HCT116 (cell line): Measurements from ENCODE around the gene LCE2A. TPM values are rescaled to one million over a fixed set of nuclear protein-coding genes. Genes with fewer than 3 reads are reported as not detected.

Source experiments
- ATAC-seq: fragments of 200-7000 bp; cut with Tn5 transposase; 2 replicates; pipeline ENCODE4 v1.9.1; 2020; ENCODE audit warnings: mild to moderate bottlenecking, moderate library complexity
- BruUV-seq: library from RNA; stranded (reverse); fragments of 400-500 nt; replicated peaks from 2 replicates; lab custom pipeline; 2021; lab: Mats Ljungman, UMichigan
- CTCF ChIA-PET: fragments of 300-600 bp; sonication (Branson Sonifier 250); formaldehyde crosslinking; loops from one replicate; lab custom pipeline; 2021; ENCODE audit warnings: antibody characterized with exemption; lab: Charles Lee
- POLR2A ChIA-PET: fragments of 300-600, 350-600 bp; sonication (Branson Sonifier 250); formaldehyde crosslinking; loops from one replicate; lab custom pipeline; 2021; ENCODE audit warnings: antibody characterized with exemption; lab: Charles Lee
- RAD21 ChIA-PET, 2 experiments: fragments of 300-600 bp; sonication (Branson Sonifier 250); formaldehyde crosslinking; loops; one replicate each; lab custom pipeline; 2023; ENCODE audit warnings: low total read pairs in 2 of 2; ENCODE audit not compliant: uncharacterized antibody in 2 of 2, unreplicated experiment in 2 of 2, low non-redundant PET in 1 of 2; lab: Charles Lee
- DNase-seq: peaks from one replicate; pipeline ENCODE4 v3.0.0-alpha.2; 2010; ENCODE audit warnings: low read depth, low spot score
- H2AFZ ChIP-seq: fragments of 200-600 bp; shearing (Covaris generic), sonication (generic); 2 replicates; pipeline ENCODE4 v1.6.1; 2017; ENCODE audit warnings: low read depth, mixed run types, mixed read lengths, antibody characterized with exemption, low read length; ENCODE audit not compliant: poor library complexity, severe bottlenecking
- H3K27ac ChIP-seq: 2 replicates; pipeline ENCODE4 v1.5.1; 2012; ENCODE audit warnings: low read depth, low read length
- H3K27me3 ChIP-seq: fragments of 200-600 bp; sonication (generic); 2 replicates; pipeline ENCODE4 v1.6.1; 2016; ENCODE audit warnings: mixed run types, low read length, mixed read lengths; ENCODE audit not compliant: insufficient read depth
- H3K36me3 ChIP-seq, 2 experiments: fragments of 200-500 bp in 1 of 2; fragments of 200-600 bp in 1 of 2; sonication (Bioruptor generic) in 1 of 2; sonication (generic) in 1 of 2; 2 replicates each; pipeline versions ENCODE4 v1.5.1 to v1.6.1; 2014 to 2016; ENCODE audit warnings: low read length in 2 of 2, inconsistent platforms in 1 of 2, mixed read lengths in 1 of 2, mixed run types in 1 of 2; ENCODE audit not compliant: insufficient read depth in 2 of 2, control insufficient read depth in 1 of 2
- H3K4me1 ChIP-seq, 2 experiments: fragments of 200-600 bp in 1 of 2; sonication (generic) in 1 of 2; 2 replicates each; pipeline versions ENCODE4 v1.5.1 to v1.6.1; 2012 to 2017; ENCODE audit warnings: low read length in 2 of 2, inconsistent platforms in 1 of 2, mild to moderate bottlenecking in 1 of 2, mixed read lengths in 1 of 2, mixed run types in 1 of 2, moderate library complexity in 1 of 2; ENCODE audit not compliant: insufficient read depth in 2 of 2, control insufficient read depth in 1 of 2
- H3K4me2 ChIP-seq: fragments of 200-600 bp; sonication (generic); 2 replicates; pipeline ENCODE4 v1.6.1; 2017; ENCODE audit warnings: mixed run types, low read length, mixed read lengths
- H3K4me3 ChIP-seq, 2 experiments: fragments of 200-600 bp in 1 of 2; sonication (generic) in 1 of 2; replicated peaks in 1 of 2; 2 replicates each; pipeline ENCODE4 v1.5.1; 2011 to 2016; ENCODE audit warnings: low read length in 2 of 2, control low read depth in 1 of 2, low read depth in 1 of 2, mild to moderate bottlenecking in 1 of 2, mixed read lengths in 1 of 2, mixed run types in 1 of 2
- H3K79me2 ChIP-seq: fragments of 200-600 bp; sonication (generic); 2 replicates; pipeline ENCODE4 v1.6.1; 2017; ENCODE audit warnings: mild to moderate bottlenecking, mixed run types, low read length, moderate library complexity, mixed read lengths; ENCODE audit not compliant: insufficient read depth
- H3K9ac ChIP-seq: fragments of 200-600 bp; sonication (generic); 2 replicates; pipeline ENCODE4 v1.6.1; 2016; ENCODE audit warnings: low read length, mixed read lengths
- H3K9me2 ChIP-seq: fragments of 200-600 bp; sonication (generic), shearing (Covaris generic); 2 replicates; pipeline ENCODE4 v1.6.1; 2017; ENCODE audit warnings: mixed run types, mild to moderate bottlenecking, moderate library complexity; ENCODE audit not compliant: insufficient read depth
- H3K9me3 ChIP-seq, 2 experiments: fragments of 200-500 bp in 1 of 2; fragments of 200-600 bp in 1 of 2; sonication (Bioruptor generic) in 1 of 2; sonication (generic) in 1 of 2; 2 replicates each; pipeline ENCODE4 v1.6.1; 2014 to 2017; ENCODE audit warnings: low read length in 2 of 2, mixed read lengths in 2 of 2, inconsistent platforms in 1 of 2, low read depth in 1 of 2, mild to moderate bottlenecking in 1 of 2, mixed run types in 1 of 2, moderate library complexity in 1 of 2; ENCODE audit not compliant: control insufficient read depth in 1 of 2, insufficient read depth in 1 of 2
- H4K20me1 ChIP-seq: fragments of 200-600 bp; sonication (generic), shearing (Covaris generic); 2 replicates; pipeline ENCODE4 v1.6.1; 2017; ENCODE audit warnings: mixed run types, mild to moderate bottlenecking, moderate library complexity; ENCODE audit not compliant: insufficient read depth
- CTCF ChIP-seq, 3 experiments: fragments of 200-600 bp in 1 of 3; sonication (generic) in 1 of 3; IDR thresholded peaks in 2 of 3; conservative IDR thresholded peaks in 1 of 3; 2 replicates each; pipeline ENCODE4 v1.5.1; 2012 to 2017; ENCODE audit warnings: low read depth in 2 of 3, low read length in 2 of 3, antibody characterized with exemption in 1 of 3, borderline replicate concordance in 1 of 3, control low read depth in 1 of 3, mild to moderate bottlenecking in 1 of 3, mixed read lengths in 1 of 3, mixed run types in 1 of 3, moderate library complexity in 1 of 3; ENCODE audit not compliant: insufficient read depth in 1 of 3
- ELF1 ChIP-seq: IDR thresholded peaks from 2 replicates; pipeline ENCODE4 v1.6.1; 2012; ENCODE audit warnings: low read depth, borderline replicate concordance
- EZH2 ChIP-seq: fragments of 200-600 bp; sonication (generic); IDR thresholded peaks from 2 replicates; pipeline ENCODE4 v1.6.1; 2017; ENCODE audit warnings: antibody characterized with exemption, mixed run types
- FOSL1 ChIP-seq: IDR thresholded peaks from 2 replicates; pipeline ENCODE4 v1.6.1; 2012; ENCODE audit warnings: low read depth
- JUND ChIP-seq: IDR thresholded peaks from 2 replicates; pipeline ENCODE4 v1.6.1; 2012
- POLR2A ChIP-seq: IDR thresholded peaks from 2 replicates; pipeline ENCODE4 v1.7.0; 2011; ENCODE audit warnings: borderline replicate concordance; ENCODE audit not compliant: insufficient read depth, insufficient read length; ENCODE audit errors: extremely low read depth
- POLR2AphosphoS5 ChIP-seq: IDR thresholded peaks from 2 replicates; pipeline ENCODE4 v1.6.1; 2011; ENCODE audit warnings: mild to moderate bottlenecking, low read depth, low read length, moderate library complexity
- RAD21 ChIP-seq: IDR thresholded peaks from 2 replicates; pipeline ENCODE4 v1.6.1; 2012; ENCODE audit warnings: low read depth, mild to moderate bottlenecking
- SIN3A ChIP-seq: IDR thresholded peaks from 2 replicates; pipeline ENCODE4 v1.6.1; 2012; ENCODE audit warnings: low read depth
- SRF ChIP-seq: IDR thresholded peaks from 2 replicates; pipeline ENCODE4 v1.6.1; 2012; ENCODE audit warnings: low read depth
- ZFX ChIP-seq: fragments of 450-650 bp; IDR thresholded peaks from 2 replicates; pipeline ENCODE4 v1.6.1; 2017
- intact Hi-C: fragments of 100-400 bp; cut with micrococcal nuclease; formaldehyde crosslinking; loops from 2 replicates; pipeline ENCODE4 v1.10.0; 2022
- total RNA-seq: library from RNA; stranded (reverse); gene quantifications from one replicate; pipeline ENCODE4 v1.2.1, GENCODE V29; 2021; ENCODE audit not compliant: unreplicated experiment
- TF ChIP-seq, protein P1 (sequence below): IDR thresholded peaks from 2 replicates; pipeline ENCODE4 v1.6.1; 2012; ENCODE audit warnings: low read depth
- TF ChIP-seq, protein P2 (sequence below): IDR thresholded peaks from 2 replicates; pipeline ENCODE4 v1.6.1; 2012
- TF ChIP-seq, protein P3 (sequence below): IDR thresholded peaks from 2 replicates; pipeline ENCODE4 v1.6.1; 2011; ENCODE audit warnings: mild to moderate bottlenecking, low read length, moderate library complexity; ENCODE audit not compliant: insufficient replicate concordance; ENCODE audit errors: extremely low read depth

Gene LCE2A
- total RNA-seq, 1 experiment from 2014 or later: not detected

DNA sequence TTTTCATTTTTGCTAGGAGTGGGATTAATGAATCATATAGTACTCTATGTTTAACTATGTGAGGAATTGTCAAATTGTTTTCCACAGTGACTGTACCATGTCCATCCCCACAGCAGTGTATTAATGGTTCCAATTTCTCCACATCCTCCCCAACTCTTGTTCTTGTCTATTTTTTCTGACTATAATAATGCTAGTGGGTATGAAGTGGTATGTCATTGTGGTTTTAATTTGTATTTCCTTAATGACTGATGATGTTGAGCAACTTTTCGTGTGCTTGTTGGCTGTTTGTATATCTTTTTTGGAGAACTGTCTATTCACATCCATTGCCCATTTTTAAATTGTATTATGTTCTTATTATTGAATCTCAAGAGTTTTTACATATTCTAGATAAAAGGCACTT, 49.7 kb downstream of the LCE2A start:
- ATAC-seq: no peak
- CTCF ChIA-PET: interaction anchor here (0.7 kb wide), 1 partner anchor 252 kb away, joined by 3 read pairs; no protein-coding TSS in a partner anchor
- intact Hi-C loops: loop anchor here (5.0 kb wide), 1 partner anchor 179 kb away; no protein-coding TSS in a partner anchor

More for the DNA sequence above, 49.7 kb downstream of the LCE2A start:
- H3K36me3 ChIP-seq: no peaks in the 10 kb centered on the region
- RAD21 ChIA-PET: no interaction called here
- no TSS peak for BruUV-seq
- no peaks in the 10 kb centered on the region for H3K9me3 ChIP-seq
- no peaks in the 10 kb centered on the region for H3K9me2 ChIP-seq
- no peak for TF ChIP-seq POLR2AphosphoS5
- TF ChIP-seq, protein P1, sequence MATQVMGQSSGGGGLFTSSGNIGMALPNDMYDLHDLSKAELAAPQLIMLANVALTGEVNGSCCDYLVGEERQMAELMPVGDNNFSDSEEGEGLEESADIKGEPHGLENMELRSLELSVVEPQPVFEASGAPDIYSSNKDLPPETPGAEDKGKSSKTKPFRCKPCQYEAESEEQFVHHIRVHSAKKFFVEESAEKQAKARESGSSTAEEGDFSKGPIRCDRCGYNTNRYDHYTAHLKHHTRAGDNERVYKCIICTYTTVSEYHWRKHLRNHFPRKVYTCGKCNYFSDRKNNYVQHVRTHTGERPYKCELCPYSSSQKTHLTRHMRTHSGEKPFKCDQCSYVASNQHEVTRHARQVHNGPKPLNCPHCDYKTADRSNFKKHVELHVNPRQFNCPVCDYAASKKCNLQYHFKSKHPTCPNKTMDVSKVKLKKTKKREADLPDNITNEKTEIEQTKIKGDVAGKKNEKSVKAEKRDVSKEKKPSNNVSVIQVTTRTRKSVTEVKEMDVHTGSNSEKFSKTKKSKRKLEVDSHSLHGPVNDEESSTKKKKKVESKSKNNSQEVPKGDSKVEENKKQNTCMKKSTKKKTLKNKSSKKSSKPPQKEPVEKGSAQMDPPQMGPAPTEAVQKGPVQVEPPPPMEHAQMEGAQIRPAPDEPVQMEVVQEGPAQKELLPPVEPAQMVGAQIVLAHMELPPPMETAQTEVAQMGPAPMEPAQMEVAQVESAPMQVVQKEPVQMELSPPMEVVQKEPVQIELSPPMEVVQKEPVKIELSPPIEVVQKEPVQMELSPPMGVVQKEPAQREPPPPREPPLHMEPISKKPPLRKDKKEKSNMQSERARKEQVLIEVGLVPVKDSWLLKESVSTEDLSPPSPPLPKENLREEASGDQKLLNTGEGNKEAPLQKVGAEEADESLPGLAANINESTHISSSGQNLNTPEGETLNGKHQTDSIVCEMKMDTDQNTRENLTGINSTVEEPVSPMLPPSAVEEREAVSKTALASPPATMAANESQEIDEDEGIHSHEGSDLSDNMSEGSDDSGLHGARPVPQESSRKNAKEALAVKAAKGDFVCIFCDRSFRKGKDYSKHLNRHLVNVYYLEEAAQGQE: no peak
- TF ChIP-seq EZH2: no peak
- no peak for TF ChIP-seq POLR2A
- no peak for TF ChIP-seq SIN3A
- no peak for TF ChIP-seq CTCF (IDR thresholded peaks at IDR 0.05 in 2 of 3, conservative IDR thresholded peaks at IDR 0.05 in 1 of 3; ENCODE audit: borderline replicate concordance in 1 of 3, insufficient read depth in 1 of 3, low read depth in 2 of 3, low read length in 2 of 3)
- no peak for TF ChIP-seq JUND
- TF ChIP-seq, protein P2, sequence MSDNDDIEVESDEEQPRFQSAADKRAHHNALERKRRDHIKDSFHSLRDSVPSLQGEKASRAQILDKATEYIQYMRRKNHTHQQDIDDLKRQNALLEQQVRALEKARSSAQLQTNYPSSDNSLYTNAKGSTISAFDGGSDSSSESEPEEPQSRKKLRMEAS: no peak
- TF ChIP-seq ZFX: no peak
- TF ChIP-seq ELF1: no peak
- TF ChIP-seq FOSL1: no peak
- TF ChIP-seq SRF: no peak
- TF ChIP-seq RAD21: no peak
- TF ChIP-seq, protein P3, sequence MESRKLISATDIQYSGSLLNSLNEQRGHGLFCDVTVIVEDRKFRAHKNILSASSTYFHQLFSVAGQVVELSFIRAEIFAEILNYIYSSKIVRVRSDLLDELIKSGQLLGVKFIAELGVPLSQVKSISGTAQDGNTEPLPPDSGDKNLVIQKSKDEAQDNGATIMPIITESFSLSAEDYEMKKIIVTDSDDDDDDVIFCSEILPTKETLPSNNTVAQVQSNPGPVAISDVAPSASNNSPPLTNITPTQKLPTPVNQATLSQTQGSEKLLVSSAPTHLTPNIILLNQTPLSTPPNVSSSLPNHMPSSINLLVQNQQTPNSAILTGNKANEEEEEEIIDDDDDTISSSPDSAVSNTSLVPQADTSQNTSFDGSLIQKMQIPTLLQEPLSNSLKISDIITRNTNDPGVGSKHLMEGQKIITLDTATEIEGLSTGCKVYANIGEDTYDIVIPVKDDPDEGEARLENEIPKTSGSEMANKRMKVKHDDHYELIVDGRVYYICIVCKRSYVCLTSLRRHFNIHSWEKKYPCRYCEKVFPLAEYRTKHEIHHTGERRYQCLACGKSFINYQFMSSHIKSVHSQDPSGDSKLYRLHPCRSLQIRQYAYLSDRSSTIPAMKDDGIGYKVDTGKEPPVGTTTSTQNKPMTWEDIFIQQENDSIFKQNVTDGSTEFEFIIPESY: no peak
- TF ChIP-seq, all 23 proteins: peak for 0
- Histone ChIP-seq H3K4me1 (no peaks in the 10 kb centered on the region), H3K9ac (no peak overlapping the region), H3K4me3 (no peak overlapping the region), H3K79me2 (no peaks in the 10 kb centered on the region), H3K27ac (no peak overlapping the region), H3K4me2 (no peak overlapping the region), H4K20me1 (no peaks in the 10 kb centered on the region), H3K27me3 (peaks cover 19% of the 10 kb centered on the region), H2AFZ (no peak overlapping the region)
- POLR2A ChIA-PET: no interaction called here
- DNase-seq: no peak
